ENCODE measurements around the gene AKT1.

AKT1 gene

DNA sequence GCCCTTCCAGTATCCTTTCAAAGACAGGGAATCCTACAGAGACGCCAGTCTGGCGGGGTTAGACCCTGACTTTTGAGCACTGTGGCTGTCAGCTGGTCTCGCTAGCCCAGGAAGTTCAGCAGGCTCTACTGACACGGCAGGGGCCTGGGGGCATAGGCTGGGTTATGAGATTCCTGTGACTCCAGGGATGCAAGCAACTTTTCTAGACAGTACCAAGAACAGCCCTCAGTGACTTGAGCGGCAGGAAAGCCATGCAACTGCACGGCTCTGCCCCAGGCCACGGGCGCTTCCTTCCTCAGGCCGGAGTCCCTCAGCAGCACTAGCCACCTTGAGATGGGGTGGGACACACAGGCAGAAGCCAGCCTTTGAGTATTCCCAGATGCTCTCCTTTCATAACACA, 47.7 kb downstream of the AKT1 start:
- Histone ChIP-seq H3K36me3 (ENCODE audit: control insufficient read depth, insufficient read depth, low read length) (no peaks in the 10 kb centered on the region), H3K27ac (no peak overlapping the region), H3K4me2 (ENCODE audit: low read length) (no peak overlapping the region), H2AFZ (no peak overlapping the region), H3K4me3 (ENCODE audit: low read depth, low read length) (no peak overlapping the region), H3K9me3 (ENCODE audit: control insufficient read depth, low read length) (no peaks in the 10 kb centered on the region), H3K4me1 (no peaks in the 10 kb centered on the region), H3K9ac (no peak overlapping the region), H3K27me3 (ENCODE audit: control insufficient read depth, insufficient read depth, low read length) (no peaks in the 10 kb centered on the region), H3K79me2 (no peaks in the 10 kb centered on the region)
- no peak for TF ChIP-seq CTCF (IDR thresholded peaks at IDR 0.05)

DNA sequence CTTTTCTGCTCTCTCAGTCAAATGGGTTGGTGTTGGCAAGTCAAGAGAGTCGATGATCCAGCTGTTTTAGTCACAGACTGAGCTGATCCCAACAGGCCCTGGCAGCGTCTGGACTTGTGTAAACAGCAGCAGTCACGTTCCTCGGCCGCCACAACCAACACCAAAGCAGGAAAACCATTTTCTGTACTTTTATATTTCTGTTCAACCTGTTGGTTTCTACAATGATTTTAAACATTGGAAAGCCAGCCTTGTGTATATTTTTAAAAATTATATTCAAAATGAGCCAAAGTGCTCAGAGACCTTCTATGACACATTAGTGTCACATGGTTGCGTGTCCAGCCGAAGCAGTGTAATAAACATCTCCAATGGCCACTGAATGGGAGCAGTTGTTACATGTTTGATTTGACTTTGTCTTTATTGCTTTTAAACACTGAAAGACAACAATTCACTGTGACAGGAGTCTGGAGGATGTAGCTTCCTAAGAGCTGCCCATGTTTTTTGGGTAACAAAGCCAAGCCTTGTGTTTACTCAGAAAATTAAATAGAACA, 48.5 kb downstream of the AKT1 start:
- H3K27ac ChIP-seq = no peak overlapping the region
- no peaks in the 10 kb centered on the region for H3K36me3 ChIP-seq (ENCODE audit: control insufficient read depth, insufficient read depth, low read length)
- H3K79me2 ChIP-seq = no peaks in the 10 kb centered on the region
- H3K4me1 ChIP-seq = no peaks in the 10 kb centered on the region
- H3K9me3 ChIP-seq (ENCODE audit: control insufficient read depth, low read length) = no peaks in the 10 kb centered on the region
- no peak overlapping the region for H3K4me2 ChIP-seq (ENCODE audit: low read length)
- TF ChIP-seq CTCF (IDR thresholded peaks at IDR 0.05) = no peak
- no peak overlapping the region for H2AFZ ChIP-seq
- H3K4me3 ChIP-seq (ENCODE audit: low read depth, low read length) = no peak overlapping the region
- H3K9ac ChIP-seq = no peak overlapping the region
- H3K27me3 ChIP-seq (ENCODE audit: control insufficient read depth, insufficient read depth, low read length) = no peaks in the 10 kb centered on the region

DNA sequence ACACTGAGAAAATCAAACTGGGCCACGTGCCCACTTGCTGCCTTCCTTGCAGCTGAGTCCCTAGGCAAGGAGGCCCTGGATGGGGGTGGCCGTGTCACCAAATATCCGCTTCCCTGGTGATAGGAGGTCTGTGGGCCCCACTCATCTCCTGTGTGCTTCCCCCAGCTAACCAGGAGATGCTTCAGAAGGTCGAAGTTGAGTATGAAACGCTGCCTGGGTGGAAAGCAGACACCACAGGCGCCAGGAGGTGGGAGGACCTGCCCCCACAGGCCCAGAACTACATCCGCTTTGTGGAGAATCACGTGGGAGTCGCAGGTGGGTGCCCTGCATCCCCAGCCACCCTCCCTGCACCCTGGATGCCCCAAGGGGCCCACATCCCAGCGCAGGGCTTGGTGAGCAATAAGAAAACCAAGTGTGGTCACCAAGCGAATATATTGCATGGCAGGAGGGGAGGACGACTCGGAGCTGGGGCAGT, 49.4 kb downstream of the AKT1 start:
- no peak overlapping the region for H3K4me2 ChIP-seq (ENCODE audit: low read length)
- TF ChIP-seq CTCF (IDR thresholded peaks at IDR 0.05) = no peak
- no peaks in the 10 kb centered on the region for H3K36me3 ChIP-seq (ENCODE audit: control insufficient read depth, insufficient read depth, low read length)
- no peaks in the 10 kb centered on the region for H3K4me1 ChIP-seq
- H3K9me3 ChIP-seq (ENCODE audit: control insufficient read depth, low read length) = no peaks in the 10 kb centered on the region
- no peaks in the 10 kb centered on the region for H3K79me2 ChIP-seq
- no peak overlapping the region for H3K4me3 ChIP-seq (ENCODE audit: low read depth, low read length)
- no peak overlapping the region for H3K27ac ChIP-seq
- H3K27me3 ChIP-seq (ENCODE audit: control insufficient read depth, insufficient read depth, low read length) = no peaks in the 10 kb centered on the region
- no peak overlapping the region for H2AFZ ChIP-seq
- H3K9ac ChIP-seq = no peak overlapping the region

DNA sequence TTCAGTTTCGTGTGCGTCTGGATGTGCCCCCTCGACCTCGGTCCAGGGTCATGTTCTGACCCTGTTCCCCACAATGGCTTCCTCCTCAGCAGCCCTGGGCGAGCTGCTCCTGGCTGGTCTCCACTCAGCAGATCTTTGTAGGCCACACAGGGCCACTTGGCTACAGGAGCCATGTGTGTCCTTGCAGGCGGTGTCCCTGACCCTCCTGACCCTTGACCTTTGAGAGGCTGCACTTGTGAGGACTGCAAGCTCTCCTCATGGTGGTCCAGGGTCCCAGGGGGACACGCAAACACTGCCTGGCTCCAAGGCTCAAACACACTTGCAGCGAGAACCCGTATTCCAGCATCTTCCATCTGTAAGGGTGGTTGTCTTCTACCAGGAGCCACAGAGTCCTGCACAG, 50.1 kb downstream of the AKT1 start:
- Histone ChIP-seq H3K9ac (no peak overlapping the region), H3K27me3 (ENCODE audit: control insufficient read depth, insufficient read depth, low read length) (no peaks in the 10 kb centered on the region), H3K36me3 (ENCODE audit: control insufficient read depth, insufficient read depth, low read length) (no peaks in the 10 kb centered on the region), H2AFZ (no peak overlapping the region), H3K79me2 (no peaks in the 10 kb centered on the region), H3K4me3 (ENCODE audit: low read depth, low read length) (no peak overlapping the region), H3K27ac (no peak overlapping the region), H3K4me1 (no peaks in the 10 kb centered on the region), H3K9me3 (ENCODE audit: control insufficient read depth, low read length) (no peaks in the 10 kb centered on the region), H3K4me2 (ENCODE audit: low read length) (no peak overlapping the region)
- no peak for TF ChIP-seq CTCF (IDR thresholded peaks at IDR 0.05)

DNA sequence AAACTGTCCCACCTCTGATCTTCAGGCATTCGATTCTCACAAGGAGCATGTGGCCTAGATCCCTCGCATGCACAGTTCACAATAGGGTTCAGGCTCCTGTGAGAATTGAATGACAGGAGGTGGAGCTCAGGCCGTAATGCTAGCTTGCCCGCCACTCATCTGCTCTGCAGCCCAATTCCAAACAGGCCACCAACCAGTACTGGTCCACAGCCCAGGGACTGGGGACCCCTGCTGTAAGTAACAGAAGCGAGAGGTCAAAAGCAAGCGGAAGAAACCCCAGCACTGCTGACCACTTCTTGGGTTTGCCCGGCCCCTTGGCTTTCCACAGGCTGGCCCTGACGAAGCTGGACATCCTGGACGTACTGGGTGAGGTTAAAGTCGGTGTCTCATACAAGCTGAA, 51.1 kb downstream of the AKT1 start:
- Histone ChIP-seq H2AFZ (no peak overlapping the region), H3K4me3 (ENCODE audit: low read depth, low read length) (no peak overlapping the region), H3K4me2 (ENCODE audit: low read length) (no peak overlapping the region), H3K27ac (no peak overlapping the region), H3K9me3 (ENCODE audit: control insufficient read depth, low read length) (no peaks in the 10 kb centered on the region), H3K27me3 (ENCODE audit: control insufficient read depth, insufficient read depth, low read length) (no peaks in the 10 kb centered on the region), H3K79me2 (no peaks in the 10 kb centered on the region), H3K36me3 (ENCODE audit: control insufficient read depth, insufficient read depth, low read length) (no peaks in the 10 kb centered on the region), H3K9ac (no peak overlapping the region), H3K4me1 (no peaks in the 10 kb centered on the region)
- no peak for TF ChIP-seq CTCF (IDR thresholded peaks at IDR 0.05)
